HCT116 (cell line): Measurements from ENCODE around the gene VTI1A. TPM values are rescaled to one million over a fixed set of nuclear protein-coding genes. Genes with fewer than 3 reads are reported as not detected.

Experiments
- ATAC-seq: fragments of 200-7000 bp; cut with Tn5 transposase; 2 replicates; pipeline ENCODE4 v1.9.1; 2020; ENCODE audit warnings: mild to moderate bottlenecking, moderate library complexity
- BruUV-seq: library from RNA; stranded (reverse); fragments of 400-500 nt; replicated peaks from 2 replicates; lab custom pipeline; 2021; lab: Mats Ljungman, UMichigan
- CTCF ChIA-PET: fragments of 300-600 bp; sonication (Branson Sonifier 250); formaldehyde crosslinking; loops from one replicate; lab custom pipeline; 2021; ENCODE audit warnings: antibody characterized with exemption; lab: Charles Lee
- POLR2A ChIA-PET: fragments of 300-600, 350-600 bp; sonication (Branson Sonifier 250); formaldehyde crosslinking; loops from one replicate; lab custom pipeline; 2021; ENCODE audit warnings: antibody characterized with exemption; lab: Charles Lee
- RAD21 ChIA-PET, 2 experiments: fragments of 300-600 bp; sonication (Branson Sonifier 250); formaldehyde crosslinking; loops; one replicate each; lab custom pipeline; 2023; ENCODE audit warnings: low total read pairs in 2 of 2; ENCODE audit not compliant: uncharacterized antibody in 2 of 2, unreplicated experiment in 2 of 2, low non-redundant PET in 1 of 2; lab: Charles Lee
- DNase-seq: peaks from one replicate; pipeline ENCODE4 v3.0.0-alpha.2; 2010; ENCODE audit warnings: low read depth, low spot score
- H2AFZ ChIP-seq: fragments of 200-600 bp; shearing (Covaris generic), sonication (generic); 2 replicates; pipeline ENCODE4 v1.6.1; 2017; ENCODE audit warnings: low read depth, mixed run types, mixed read lengths, antibody characterized with exemption, low read length; ENCODE audit not compliant: poor library complexity, severe bottlenecking
- H3K27ac ChIP-seq: 2 replicates; pipeline ENCODE4 v1.5.1; 2012; ENCODE audit warnings: low read depth, low read length
- H3K27me3 ChIP-seq: fragments of 200-600 bp; sonication (generic); 2 replicates; pipeline ENCODE4 v1.6.1; 2016; ENCODE audit warnings: mixed run types, low read length, mixed read lengths; ENCODE audit not compliant: insufficient read depth
- H3K36me3 ChIP-seq, 2 experiments: fragments of 200-500 bp in 1 of 2; fragments of 200-600 bp in 1 of 2; sonication (Bioruptor generic) in 1 of 2; sonication (generic) in 1 of 2; 2 replicates each; pipeline versions ENCODE4 v1.5.1 to v1.6.1; 2014 to 2016; ENCODE audit warnings: low read length in 2 of 2, inconsistent platforms in 1 of 2, mixed read lengths in 1 of 2, mixed run types in 1 of 2; ENCODE audit not compliant: insufficient read depth in 2 of 2, control insufficient read depth in 1 of 2
- H3K4me1 ChIP-seq, 2 experiments: fragments of 200-600 bp in 1 of 2; sonication (generic) in 1 of 2; 2 replicates each; pipeline versions ENCODE4 v1.5.1 to v1.6.1; 2012 to 2017; ENCODE audit warnings: low read length in 2 of 2, inconsistent platforms in 1 of 2, mild to moderate bottlenecking in 1 of 2, mixed read lengths in 1 of 2, mixed run types in 1 of 2, moderate library complexity in 1 of 2; ENCODE audit not compliant: insufficient read depth in 2 of 2, control insufficient read depth in 1 of 2
- H3K4me2 ChIP-seq: fragments of 200-600 bp; sonication (generic); 2 replicates; pipeline ENCODE4 v1.6.1; 2017; ENCODE audit warnings: mixed run types, low read length, mixed read lengths
- H3K4me3 ChIP-seq, 2 experiments: fragments of 200-600 bp in 1 of 2; sonication (generic) in 1 of 2; replicated peaks in 1 of 2; 2 replicates each; pipeline ENCODE4 v1.5.1; 2011 to 2016; ENCODE audit warnings: low read length in 2 of 2, control low read depth in 1 of 2, low read depth in 1 of 2, mild to moderate bottlenecking in 1 of 2, mixed read lengths in 1 of 2, mixed run types in 1 of 2
- H3K79me2 ChIP-seq: fragments of 200-600 bp; sonication (generic); 2 replicates; pipeline ENCODE4 v1.6.1; 2017; ENCODE audit warnings: mild to moderate bottlenecking, mixed run types, low read length, moderate library complexity, mixed read lengths; ENCODE audit not compliant: insufficient read depth
- H3K9ac ChIP-seq: fragments of 200-600 bp; sonication (generic); 2 replicates; pipeline ENCODE4 v1.6.1; 2016; ENCODE audit warnings: low read length, mixed read lengths
- H3K9me2 ChIP-seq: fragments of 200-600 bp; sonication (generic), shearing (Covaris generic); 2 replicates; pipeline ENCODE4 v1.6.1; 2017; ENCODE audit warnings: mixed run types, mild to moderate bottlenecking, moderate library complexity; ENCODE audit not compliant: insufficient read depth
- H3K9me3 ChIP-seq, 2 experiments: fragments of 200-500 bp in 1 of 2; fragments of 200-600 bp in 1 of 2; sonication (Bioruptor generic) in 1 of 2; sonication (generic) in 1 of 2; 2 replicates each; pipeline ENCODE4 v1.6.1; 2014 to 2017; ENCODE audit warnings: low read length in 2 of 2, mixed read lengths in 2 of 2, inconsistent platforms in 1 of 2, low read depth in 1 of 2, mild to moderate bottlenecking in 1 of 2, mixed run types in 1 of 2, moderate library complexity in 1 of 2; ENCODE audit not compliant: control insufficient read depth in 1 of 2, insufficient read depth in 1 of 2
- H4K20me1 ChIP-seq: fragments of 200-600 bp; sonication (generic), shearing (Covaris generic); 2 replicates; pipeline ENCODE4 v1.6.1; 2017; ENCODE audit warnings: mixed run types, mild to moderate bottlenecking, moderate library complexity; ENCODE audit not compliant: insufficient read depth
- CEBPB ChIP-seq: IDR thresholded peaks from 2 replicates; pipeline ENCODE4 v1.6.1; 2012; ENCODE audit warnings: low read depth
- CTCF ChIP-seq, 3 experiments: fragments of 200-600 bp in 1 of 3; sonication (generic) in 1 of 3; IDR thresholded peaks in 2 of 3; conservative IDR thresholded peaks in 1 of 3; 2 replicates each; pipeline ENCODE4 v1.5.1; 2012 to 2017; ENCODE audit warnings: low read depth in 2 of 3, low read length in 2 of 3, antibody characterized with exemption in 1 of 3, borderline replicate concordance in 1 of 3, control low read depth in 1 of 3, mild to moderate bottlenecking in 1 of 3, mixed read lengths in 1 of 3, mixed run types in 1 of 3, moderate library complexity in 1 of 3; ENCODE audit not compliant: insufficient read depth in 1 of 3
- ELF1 ChIP-seq: IDR thresholded peaks from 2 replicates; pipeline ENCODE4 v1.6.1; 2012; ENCODE audit warnings: low read depth, borderline replicate concordance
- EZH2 ChIP-seq: fragments of 200-600 bp; sonication (generic); IDR thresholded peaks from 2 replicates; pipeline ENCODE4 v1.6.1; 2017; ENCODE audit warnings: antibody characterized with exemption, mixed run types
- EZH2phosphoT487 ChIP-seq: fragments of 200-600 bp; IDR thresholded peaks from 2 replicates; pipeline ENCODE4 v1.6.1; 2018; ENCODE audit warnings: antibody characterized with exemption, borderline replicate concordance
- MAX ChIP-seq: IDR thresholded peaks from 2 replicates; pipeline ENCODE4 v1.6.1; 2012
- POLR2AphosphoS5 ChIP-seq: IDR thresholded peaks from 2 replicates; pipeline ENCODE4 v1.6.1; 2011; ENCODE audit warnings: mild to moderate bottlenecking, low read depth, low read length, moderate library complexity
- REST ChIP-seq: IDR thresholded peaks from 2 replicates; pipeline ENCODE4 v1.6.1; 2012; ENCODE audit warnings: low read depth
- YY1 ChIP-seq: IDR thresholded peaks from 2 replicates; pipeline ENCODE4 v1.6.1; 2011; ENCODE audit warnings: low read length, low read depth, moderate library complexity, mild to moderate bottlenecking; ENCODE audit not compliant: insufficient replicate concordance; ENCODE audit errors: extremely low read depth
- intact Hi-C: fragments of 100-400 bp; cut with micrococcal nuclease; formaldehyde crosslinking; loops from 2 replicates; pipeline ENCODE4 v1.10.0; 2022
- total RNA-seq: library from RNA; stranded (reverse); gene quantifications from one replicate; pipeline ENCODE4 v1.2.1, GENCODE V29; 2021; ENCODE audit not compliant: unreplicated experiment
- TF ChIP-seq, protein P1 (sequence below): IDR thresholded peaks from 2 replicates; pipeline ENCODE4 v1.6.1; 2011; ENCODE audit warnings: mild to moderate bottlenecking, low read length, moderate library complexity; ENCODE audit not compliant: insufficient replicate concordance; ENCODE audit errors: extremely low read depth

Gene VTI1A
- total RNA-seq, 1 experiment from 2014 or later = 80.7 TPM

DNA sequence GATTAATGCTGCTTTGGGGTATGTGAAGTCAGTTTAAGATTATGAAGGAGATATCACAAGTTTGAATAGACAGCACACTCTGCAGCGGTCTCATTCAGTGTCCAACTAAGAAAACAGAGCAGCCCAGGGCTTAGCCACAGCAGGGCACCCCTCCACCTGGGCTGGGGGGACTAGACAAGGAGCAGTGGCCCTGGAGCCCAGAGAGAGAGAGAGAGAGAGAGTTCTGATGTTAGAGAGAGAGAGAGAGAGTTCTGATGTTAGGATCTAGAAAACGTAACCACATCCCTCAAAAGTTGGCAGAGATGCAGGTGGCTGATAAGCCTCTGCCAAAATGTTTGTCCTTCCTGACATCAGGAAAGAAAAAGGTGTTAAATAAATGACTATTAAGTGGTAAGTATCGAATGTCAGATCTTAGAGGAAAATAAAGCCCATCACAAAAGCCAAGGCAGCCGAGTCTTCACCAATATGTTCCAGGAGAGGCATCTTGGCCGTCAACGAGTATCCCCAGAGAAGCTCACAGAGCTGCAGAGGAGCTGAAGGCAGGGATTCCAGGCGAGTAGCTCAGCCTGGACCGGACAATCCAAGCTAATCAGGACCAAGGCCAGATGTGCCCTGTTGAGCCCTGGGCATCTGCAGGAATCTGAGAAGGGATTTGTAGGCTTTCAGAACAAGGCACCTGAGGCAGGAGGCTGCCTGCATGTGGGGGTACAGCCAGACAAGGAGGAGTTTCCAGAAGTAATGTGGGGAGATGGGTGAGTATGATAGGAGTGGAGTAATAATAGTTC lies 352.9 kb downstream of the VTI1A start (continued):
- TF ChIP-seq POLR2AphosphoS5 (no peak), MAX (no peak)

DNA sequence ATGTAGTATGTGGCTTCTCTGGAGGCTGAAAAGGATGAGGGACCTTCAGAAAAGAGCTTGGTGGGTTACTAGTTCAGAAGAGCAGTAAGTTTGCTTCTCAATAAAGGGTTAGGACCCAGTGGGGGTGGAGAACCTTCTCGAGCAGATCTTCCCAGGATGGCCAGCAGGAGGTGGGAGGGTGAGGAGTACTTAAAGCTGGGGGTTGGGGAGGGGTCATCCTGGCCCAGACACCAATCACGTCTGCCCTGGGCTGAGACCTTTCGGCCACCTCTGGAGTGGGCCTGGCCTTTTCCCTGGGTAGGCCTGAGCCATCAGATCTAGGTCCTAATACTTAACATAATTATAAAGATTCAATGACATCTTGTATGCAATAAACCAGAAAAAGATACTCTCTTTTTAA lies 354.0 kb downstream of the VTI1A start:
- ATAC-seq (peak; percentile 35; the same call in 1 of the 2 replicates), DNase-seq (no peak)
- RAD21 ChIA-PET = interaction anchor here in 1 of 2 experiments (0.7 kb wide), 1 partner anchor 11 kb away, joined by 3 read pairs; no protein-coding TSS in a partner anchor
- Histone ChIP-seq H3K79me2 (no peaks in the 10 kb centered on the region), H3K27me3 (no peaks in the 10 kb centered on the region), H3K27ac (no peak overlapping the region), H2AFZ (no peak overlapping the region), H4K20me1 (no peaks in the 10 kb centered on the region), H3K4me1 (peaks cover 23 to 34% of the 10 kb centered on the region in 2 experiments), H3K9ac (no peak overlapping the region), H3K4me3 (no peak overlapping the region), H3K9me3 (no peaks in the 10 kb centered on the region), H3K36me3 (no peaks in the 10 kb centered on the region), H3K9me2 (no peaks in the 10 kb centered on the region), H3K4me2 (no peak overlapping the region)
- CTCF ChIA-PET = interaction anchor here (1.3 kb wide), 1 partner anchor 11 kb away, joined by 5 read pairs; no protein-coding TSS in a partner anchor
- no TSS peak for BruUV-seq
- POLR2A ChIA-PET = no interaction called here
- TF ChIP-seq YY1 (no peak), REST (no peak), EZH2 (no peak), CEBPB (no peak), CTCF (IDR thresholded peaks at IDR 0.05 in 2 of 3, conservative IDR thresholded peaks at IDR 0.05 in 1 of 3; ENCODE audit: borderline replicate concordance in 1 of 3, insufficient read depth in 1 of 3, low read depth in 2 of 3, low read length in 2 of 3) (peak in 2 of 3 experiments; percentile 38 to 41; a peak in 4 of 6 replicates), EZH2phosphoT487 (no peak), ELF1 (no peak)
- TF ChIP-seq, protein P1, sequence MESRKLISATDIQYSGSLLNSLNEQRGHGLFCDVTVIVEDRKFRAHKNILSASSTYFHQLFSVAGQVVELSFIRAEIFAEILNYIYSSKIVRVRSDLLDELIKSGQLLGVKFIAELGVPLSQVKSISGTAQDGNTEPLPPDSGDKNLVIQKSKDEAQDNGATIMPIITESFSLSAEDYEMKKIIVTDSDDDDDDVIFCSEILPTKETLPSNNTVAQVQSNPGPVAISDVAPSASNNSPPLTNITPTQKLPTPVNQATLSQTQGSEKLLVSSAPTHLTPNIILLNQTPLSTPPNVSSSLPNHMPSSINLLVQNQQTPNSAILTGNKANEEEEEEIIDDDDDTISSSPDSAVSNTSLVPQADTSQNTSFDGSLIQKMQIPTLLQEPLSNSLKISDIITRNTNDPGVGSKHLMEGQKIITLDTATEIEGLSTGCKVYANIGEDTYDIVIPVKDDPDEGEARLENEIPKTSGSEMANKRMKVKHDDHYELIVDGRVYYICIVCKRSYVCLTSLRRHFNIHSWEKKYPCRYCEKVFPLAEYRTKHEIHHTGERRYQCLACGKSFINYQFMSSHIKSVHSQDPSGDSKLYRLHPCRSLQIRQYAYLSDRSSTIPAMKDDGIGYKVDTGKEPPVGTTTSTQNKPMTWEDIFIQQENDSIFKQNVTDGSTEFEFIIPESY = no peak
- intact Hi-C loops = no loop called here
